Adrenal gland (tissue), 5 donors: ENCODE measurements around the gene FOXE3.

ENCODE experiments used
- CTCF ChIP-seq, 6 experiments: fragments of 450-650 bp in 4 of 6; fragments of 200-600 bp in 2 of 6; sonication (generic) in 1 of 6; IDR thresholded peaks; 1 replicate in 5 of 6; 2 replicates in 1 of 6; pipeline versions ENCODE4 v1.5.1 to v1.8.0; 2016 to 2021; ENCODE audit warnings: antibody characterized with exemption in 6 of 6, mild to moderate bottlenecking in 2 of 6, moderate library complexity in 1 of 6
- POLR2A ChIP-seq, 2 donors: fragments of 450-650 bp; IDR thresholded peaks; one replicate each; pipeline ENCODE4 v1.6.1; 2017; ENCODE audit warnings: antibody characterized with exemption in 2 of 2, mild to moderate bottlenecking in 2 of 2, moderate library complexity in 1 of 2
- donor health status: DM: no; HTN: no; CAD: no.

GRCh38 chr1:47417170-47418044 lies 1.3 kb downstream of the FOXE3 start:
- TF ChIP-seq CTCF (IDR thresholded peaks at IDR 0.05) (no peak), POLR2A (IDR thresholded peaks at IDR 0.05) (no peak)
